Peyer's patch (tissue), 4 donors: ENCODE data around the gene MAGEB17. TPM values are rescaled to one million over a fixed set of nuclear protein-coding genes. Genes with fewer than 3 reads are reported as not detected.

Experiments used
- DNase-seq, 3 donors: peaks; one replicate each; pipeline ENCODE4 v3.0.0-alpha.2; 2017 to 2019
- H3K27ac ChIP-seq, 4 donors: fragments of 200-600 bp; sonication (generic); one replicate each; pipeline ENCODE4 v1.5.1; 2016 to 2019
- H3K27me3 ChIP-seq, 2 donors: fragments of 200-600 bp; sonication (generic); one replicate each; pipeline ENCODE4 v1.5.1; 2019
- H3K36me3 ChIP-seq, 3 donors: fragments of 200-600 bp; sonication (generic); one replicate each; pipeline ENCODE4 v1.5.1; 2016 to 2019
- H3K4me1 ChIP-seq, 4 donors: fragments of 200-600 bp; sonication (generic); one replicate each; pipeline ENCODE4 v1.5.1; 2016 to 2019
- H3K4me3 ChIP-seq, 4 donors: fragments of 200-600 bp; sonication (generic); 1 replicate in 3 of 4; 2 replicates in 1 of 4; pipeline ENCODE4 v1.5.1; 2016 to 2019; ENCODE audit warnings: mild to moderate bottlenecking in 1 of 4
- H3K9me3 ChIP-seq, 4 donors: fragments of 200-600 bp; sonication (generic); one replicate each; pipeline ENCODE4 v1.5.1; 2016 to 2019; ENCODE audit warnings: mild to moderate bottlenecking in 1 of 4
- POLR2A ChIP-seq, 2 donors: fragments of 450-650 bp; IDR thresholded peaks; one replicate each; pipeline ENCODE4 v1.5.1; 2017; ENCODE audit warnings: antibody characterized with exemption in 2 of 2, mild to moderate bottlenecking in 2 of 2, moderate library complexity in 2 of 2
- total RNA-seq, 4 donors: library from RNA; depleted of rRNA; stranded (reverse); fragments of >200 nt; gene quantifications; one replicate each; pipeline ENCODE4 v1.1.0, GENCODE V29; 2016
- TF ChIP-seq, protein P1 (sequence below), 6 experiments: fragments of 450-650 bp in 4 of 6; fragments of 200-600 bp in 2 of 6; sonication (generic) in 1 of 6; IDR thresholded peaks; one replicate each; pipeline ENCODE4 v1.5.1; 2017 to 2019; ENCODE audit warnings: antibody characterized with exemption in 6 of 6, mild to moderate bottlenecking in 3 of 6, moderate library complexity in 1 of 6

The MAGEB17 gene
- total RNA-seq, 4 donors from 2014 or later: not detected

DNA sequence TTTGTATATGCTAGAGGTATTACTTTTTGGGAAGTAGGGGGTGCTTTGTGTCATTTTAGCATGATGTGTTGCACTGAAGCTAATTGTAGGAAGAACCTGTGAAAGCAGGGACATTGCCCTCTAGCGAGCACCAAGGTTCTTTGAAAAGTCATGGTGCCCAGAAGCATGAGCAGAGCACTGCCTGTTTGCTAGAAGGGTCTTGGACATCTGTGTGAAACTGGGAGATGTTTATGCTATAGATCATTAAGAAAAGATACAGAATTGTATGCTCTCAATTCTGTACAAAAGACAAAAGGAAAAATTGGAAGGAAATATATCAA lies 29.2 kb upstream of the MAGEB17 start:
- Histone ChIP-seq H3K36me3 (no peaks in the 10 kb centered on the region), H3K4me3 (no peak overlapping the region), H3K9me3 (no peaks in the 10 kb centered on the region), H3K27me3 (no peaks in the 10 kb centered on the region), H3K4me1 (no peaks in the 10 kb centered on the region), H3K27ac (no peak overlapping the region)
- TF ChIP-seq POLR2A (IDR thresholded peaks at IDR 0.05): no peak
- TF ChIP-seq, protein P1, sequence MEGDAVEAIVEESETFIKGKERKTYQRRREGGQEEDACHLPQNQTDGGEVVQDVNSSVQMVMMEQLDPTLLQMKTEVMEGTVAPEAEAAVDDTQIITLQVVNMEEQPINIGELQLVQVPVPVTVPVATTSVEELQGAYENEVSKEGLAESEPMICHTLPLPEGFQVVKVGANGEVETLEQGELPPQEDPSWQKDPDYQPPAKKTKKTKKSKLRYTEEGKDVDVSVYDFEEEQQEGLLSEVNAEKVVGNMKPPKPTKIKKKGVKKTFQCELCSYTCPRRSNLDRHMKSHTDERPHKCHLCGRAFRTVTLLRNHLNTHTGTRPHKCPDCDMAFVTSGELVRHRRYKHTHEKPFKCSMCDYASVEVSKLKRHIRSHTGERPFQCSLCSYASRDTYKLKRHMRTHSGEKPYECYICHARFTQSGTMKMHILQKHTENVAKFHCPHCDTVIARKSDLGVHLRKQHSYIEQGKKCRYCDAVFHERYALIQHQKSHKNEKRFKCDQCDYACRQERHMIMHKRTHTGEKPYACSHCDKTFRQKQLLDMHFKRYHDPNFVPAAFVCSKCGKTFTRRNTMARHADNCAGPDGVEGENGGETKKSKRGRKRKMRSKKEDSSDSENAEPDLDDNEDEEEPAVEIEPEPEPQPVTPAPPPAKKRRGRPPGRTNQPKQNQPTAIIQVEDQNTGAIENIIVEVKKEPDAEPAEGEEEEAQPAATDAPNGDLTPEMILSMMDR (IDR thresholded peaks at IDR 0.05): no peak
- DNase-seq: no peak

DNA sequence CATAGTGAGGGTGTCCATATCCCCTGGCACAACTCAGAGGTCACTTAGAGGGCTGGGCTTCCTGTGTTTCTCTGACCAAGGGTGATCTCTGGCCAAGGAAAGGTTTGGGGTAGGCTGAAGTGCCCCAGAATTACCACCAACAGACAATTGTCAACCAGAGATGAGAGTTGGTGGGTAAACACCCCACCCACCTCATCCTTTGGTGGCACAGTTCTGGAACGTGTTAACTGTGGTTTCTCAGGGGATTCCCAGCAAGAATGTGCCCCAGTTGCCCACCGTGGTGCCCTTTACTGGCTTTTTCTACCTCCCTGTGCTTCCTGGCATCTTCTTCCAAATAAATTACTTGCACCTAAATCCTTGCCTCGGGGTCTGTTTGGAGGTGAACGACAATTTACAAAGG lies 26.8 kb upstream of the MAGEB17 start:
- Histone ChIP-seq H3K9me3 (no peaks in the 10 kb centered on the region), H3K36me3 (no peaks in the 10 kb centered on the region), H3K27me3 (no peaks in the 10 kb centered on the region), H3K4me3 (no peak overlapping the region), H3K4me1 (no peaks in the 10 kb centered on the region), H3K27ac (no peak overlapping the region)
- TF ChIP-seq, protein P1 (IDR thresholded peaks at IDR 0.05): no peak
- TF ChIP-seq POLR2A (IDR thresholded peaks at IDR 0.05): no peak
- no peak for DNase-seq

DNA sequence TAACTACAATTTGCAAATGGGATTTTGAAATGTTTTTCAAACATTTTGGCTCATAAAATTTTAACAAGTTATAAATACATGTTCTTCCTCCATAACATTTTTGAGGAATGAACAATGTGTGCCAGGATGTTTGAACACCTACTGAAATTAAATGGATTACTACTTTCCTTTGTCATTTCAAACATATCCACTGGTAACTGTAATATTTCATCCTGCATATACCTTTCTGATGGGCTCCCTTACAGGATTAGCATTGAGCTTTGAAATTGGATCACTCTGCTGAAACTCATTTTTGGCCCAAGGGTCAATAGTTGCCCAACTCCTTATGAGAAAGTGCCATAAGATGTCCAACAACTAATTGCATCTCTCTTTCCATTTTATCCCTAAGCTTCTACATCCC lies 26.3 kb upstream of the MAGEB17 start:
- Histone ChIP-seq H3K27ac (no peak overlapping the region), H3K4me3 (no peak overlapping the region), H3K36me3 (no peaks in the 10 kb centered on the region), H3K27me3 (no peaks in the 10 kb centered on the region), H3K9me3 (no peaks in the 10 kb centered on the region), H3K4me1 (no peaks in the 10 kb centered on the region)
- DNase-seq: no peak
- TF ChIP-seq POLR2A (IDR thresholded peaks at IDR 0.05): no peak
- TF ChIP-seq, protein P1 (IDR thresholded peaks at IDR 0.05): no peak

DNA sequence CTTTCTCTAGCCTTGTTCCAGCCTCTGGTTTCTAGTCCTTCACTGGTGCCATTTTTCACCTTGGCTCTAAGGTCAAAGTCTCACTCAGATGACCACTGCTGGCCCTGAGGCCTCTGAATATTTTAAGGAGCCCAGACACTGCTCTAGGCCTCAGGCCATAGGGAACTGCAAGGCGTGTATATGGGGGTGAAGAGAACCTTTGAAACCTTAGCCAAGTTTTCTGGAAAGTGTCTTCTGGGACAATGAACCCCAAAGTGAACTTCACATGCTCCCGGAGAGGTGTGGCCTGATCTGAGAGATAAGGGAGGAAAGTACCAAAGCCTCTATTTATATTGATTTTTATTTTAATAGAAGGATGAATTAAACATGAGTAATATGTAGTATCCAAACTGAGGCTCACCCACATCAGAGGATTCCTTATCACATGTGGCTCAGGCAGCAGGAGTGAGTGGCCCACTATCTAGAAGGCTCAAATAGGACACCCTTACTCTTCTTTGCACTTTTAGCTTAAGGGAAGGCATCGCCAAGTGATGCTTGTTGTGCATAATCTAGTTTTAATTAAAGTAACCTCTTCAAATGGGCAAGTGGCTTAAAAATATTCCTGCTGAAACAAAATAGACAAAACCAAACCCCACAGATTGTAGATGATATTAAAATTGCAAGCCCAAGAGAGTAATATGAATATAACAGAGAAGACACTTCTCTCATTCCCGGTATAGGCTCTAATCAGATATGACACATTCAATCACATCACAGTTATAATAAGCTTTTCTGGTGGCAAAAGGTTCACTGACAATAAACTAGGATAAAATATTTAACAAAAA lies 25.6 kb upstream of the MAGEB17 start:
- no peak overlapping the region for H3K27ac ChIP-seq
- no peaks in the 10 kb centered on the region for H3K9me3 ChIP-seq
- TF ChIP-seq, protein P1 (IDR thresholded peaks at IDR 0.05): no peak
- TF ChIP-seq POLR2A (IDR thresholded peaks at IDR 0.05): no peak
- no peaks in the 10 kb centered on the region for H3K27me3 ChIP-seq
- no peaks in the 10 kb centered on the region for H3K36me3 ChIP-seq
- H3K4me1 ChIP-seq: no peaks in the 10 kb centered on the region
- no peak overlapping the region for H3K4me3 ChIP-seq
- DNase-seq: no peak

DNA sequence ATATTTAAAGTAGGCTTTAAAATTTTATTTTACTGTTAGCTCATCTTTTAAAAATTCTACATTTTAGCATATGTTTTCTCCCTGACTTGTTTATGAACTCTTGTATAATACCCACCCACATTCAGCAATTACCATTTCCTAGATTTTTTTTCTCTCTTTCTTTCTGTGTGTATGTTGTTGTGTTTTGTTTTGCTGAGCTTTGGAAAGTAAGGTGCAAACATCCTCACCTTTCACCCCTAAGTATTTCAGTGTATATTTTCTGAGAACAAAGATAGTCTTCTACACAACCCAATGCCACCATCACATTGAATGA lies 25.1 kb upstream of the MAGEB17 start:
- H3K4me3 ChIP-seq: no peak overlapping the region
- H3K27ac ChIP-seq: no peak overlapping the region
- no peak for TF ChIP-seq POLR2A (IDR thresholded peaks at IDR 0.05)
- TF ChIP-seq, protein P1 (IDR thresholded peaks at IDR 0.05): no peak
- H3K4me1 ChIP-seq: no peaks in the 10 kb centered on the region
- no peak for DNase-seq
- H3K36me3 ChIP-seq: no peaks in the 10 kb centered on the region
- H3K9me3 ChIP-seq: no peaks in the 10 kb centered on the region
- no peaks in the 10 kb centered on the region for H3K27me3 ChIP-seq

DNA sequence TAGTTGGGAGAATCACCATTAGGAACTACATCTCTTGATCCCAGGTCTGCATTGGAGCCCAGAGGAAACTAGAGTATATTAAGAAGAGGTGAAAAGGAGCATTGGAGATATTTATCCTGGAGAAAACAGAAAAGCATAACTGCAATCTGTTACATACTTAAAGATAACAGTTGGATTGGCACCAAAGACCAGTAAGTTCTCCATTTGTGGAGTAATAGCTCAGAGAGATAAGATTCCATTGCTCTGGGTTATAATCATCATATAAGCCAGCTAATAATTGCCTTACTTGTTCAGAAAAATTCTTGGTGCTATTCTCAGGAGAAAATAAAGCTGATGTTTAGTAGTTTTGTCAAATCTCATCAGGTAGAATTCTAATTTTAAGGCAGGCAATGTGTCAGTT lies 23.3 kb upstream of the MAGEB17 start:
- Histone ChIP-seq H3K9me3 (no peaks in the 10 kb centered on the region), H3K4me1 (no peaks in the 10 kb centered on the region), H3K27ac (no peak overlapping the region), H3K36me3 (no peaks in the 10 kb centered on the region), H3K4me3 (no peak overlapping the region), H3K27me3 (no peaks in the 10 kb centered on the region)
- TF ChIP-seq POLR2A (IDR thresholded peaks at IDR 0.05): no peak
- TF ChIP-seq, protein P1 (IDR thresholded peaks at IDR 0.05): no peak
- DNase-seq: no peak
